HG02642 (cell line): ENCODE data around the gene ZBTB18.

Experiments used
- ATAC-seq: cut with Tn5 transposase; IDR thresholded peaks from one replicate; pipeline ENCODE4 v1.9.1; 2021; ENCODE audit warnings: mild to moderate bottlenecking; ENCODE audit not compliant: unreplicated experiment, poor library complexity

Gene ZBTB18

DNA sequence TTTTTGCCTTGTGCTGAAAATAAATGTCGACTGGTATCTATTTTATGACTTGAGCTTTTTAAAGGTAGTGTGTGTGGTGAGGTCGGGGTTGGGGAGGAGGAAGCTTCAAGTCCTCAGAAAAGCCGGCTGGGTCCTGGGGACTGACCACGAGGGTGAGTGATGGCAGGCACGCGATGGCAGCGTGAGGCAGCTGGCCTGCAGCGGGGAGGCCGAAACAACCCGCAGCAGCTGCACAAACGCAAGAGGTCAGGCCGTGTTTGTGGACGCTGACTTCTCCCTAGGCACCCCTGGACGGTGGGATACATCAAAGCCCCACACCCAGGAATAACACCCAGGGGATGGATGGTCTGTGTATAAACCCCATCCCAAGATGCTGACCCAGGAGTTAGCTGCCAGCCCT is 51.4 kb downstream of the ZBTB18 start:
- no peak for ATAC-seq

DNA sequence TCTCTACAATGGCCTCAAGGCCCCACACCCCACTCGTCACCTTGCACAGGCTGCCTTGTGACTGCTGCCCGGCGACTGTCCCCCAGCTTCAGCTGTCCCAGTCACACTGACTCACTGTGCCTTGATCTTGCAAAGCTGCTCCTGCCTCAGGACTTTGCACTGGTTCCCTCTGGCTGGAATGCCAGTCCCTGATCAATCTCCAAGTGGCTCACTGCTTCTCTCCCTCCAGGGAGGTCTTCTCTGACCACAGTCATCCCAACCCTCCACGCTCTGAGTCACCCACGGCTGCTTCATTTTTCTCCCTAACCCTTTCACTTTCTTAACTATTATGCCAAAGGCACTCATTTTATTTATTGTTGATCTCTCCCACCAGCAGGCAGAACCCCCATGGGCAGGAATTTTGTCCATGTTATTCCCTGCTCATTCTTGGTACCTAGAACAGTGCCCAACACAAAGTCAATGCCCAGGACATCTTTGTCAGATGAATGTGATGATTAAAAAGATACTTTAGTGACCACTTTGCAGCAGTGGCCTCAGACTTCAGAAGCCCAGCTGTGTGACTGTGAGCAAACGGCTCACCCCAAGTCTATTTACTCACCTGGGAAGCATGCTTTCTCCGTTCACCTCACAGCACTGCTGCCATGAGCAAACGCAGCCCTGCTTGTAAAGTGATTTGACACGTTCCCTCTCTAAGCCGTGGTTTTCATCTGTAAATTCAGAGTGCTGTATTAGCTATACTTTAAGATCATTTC is 53.4 kb downstream of the ZBTB18 start:
- no peak for ATAC-seq

GRCh38 chr1:244106176-244106575 is 55.1 kb downstream of the ZBTB18 start:
- no peak for ATAC-seq
